ENCODE measurements around the gene HIVEP3.

Gene HIVEP3

GRCh38 chr1:41657679-41658295, 260.9 kb downstream of the HIVEP3 start:
- Histone ChIP-seq H3K36me3 (ENCODE audit: insufficient read depth, insufficient read length, low read length) (peaks cover 5% of the 10 kb centered on the region), H3K4me1 (ENCODE audit: insufficient read depth, insufficient read length) (peaks cover 11% of the 10 kb centered on the region), H3K4me3 (ENCODE audit: insufficient read length, low read depth) (no peak overlapping the region), H3K9ac (ENCODE audit: insufficient read length, low read depth) (no peak overlapping the region), H3K27me3 (ENCODE audit: insufficient read depth, insufficient read length) (peaks cover 24% of the 10 kb centered on the region), H3K9me3 (ENCODE audit: insufficient read depth, low read length) (no peaks in the 10 kb centered on the region)
- no peak for TF ChIP-seq YY1 (IDR thresholded peaks at IDR 0.05; ENCODE audit: insufficient read depth, insufficient read length)
- TF ChIP-seq ZNF274 (IDR thresholded peaks at IDR 0.05; ENCODE audit: low read depth, low read length) = no peak
- TF ChIP-seq SUZ12 (IDR thresholded peaks at IDR 0.05; ENCODE audit: extremely low read depth, insufficient read depth, insufficient read length) = no peak
- DNase-seq (ENCODE audit: low read depth, low spot score) = no peak

GRCh38 chr1:41656825-41657500, 261.8 kb downstream of the HIVEP3 start:
- Histone ChIP-seq H3K9ac (ENCODE audit: insufficient read length, low read depth) (no peak overlapping the region), H3K36me3 (ENCODE audit: insufficient read depth, insufficient read length, low read length) (peaks cover 5% of the 10 kb centered on the region), H3K27me3 (ENCODE audit: insufficient read depth, insufficient read length) (peaks cover 24% of the 10 kb centered on the region), H3K4me3 (ENCODE audit: insufficient read length, low read depth) (no peak overlapping the region), H3K4me1 (ENCODE audit: insufficient read depth, insufficient read length) (peaks cover 11% of the 10 kb centered on the region), H3K9me3 (ENCODE audit: insufficient read depth, low read length) (no peaks in the 10 kb centered on the region)
- TF ChIP-seq SUZ12 (IDR thresholded peaks at IDR 0.05; ENCODE audit: extremely low read depth, insufficient read depth, insufficient read length) (no peak), ZNF274 (IDR thresholded peaks at IDR 0.05; ENCODE audit: low read depth, low read length) (no peak), YY1 (IDR thresholded peaks at IDR 0.05; ENCODE audit: insufficient read depth, insufficient read length) (no peak)
- DNase-seq (ENCODE audit: low read depth, low spot score) = no peak

DNA sequence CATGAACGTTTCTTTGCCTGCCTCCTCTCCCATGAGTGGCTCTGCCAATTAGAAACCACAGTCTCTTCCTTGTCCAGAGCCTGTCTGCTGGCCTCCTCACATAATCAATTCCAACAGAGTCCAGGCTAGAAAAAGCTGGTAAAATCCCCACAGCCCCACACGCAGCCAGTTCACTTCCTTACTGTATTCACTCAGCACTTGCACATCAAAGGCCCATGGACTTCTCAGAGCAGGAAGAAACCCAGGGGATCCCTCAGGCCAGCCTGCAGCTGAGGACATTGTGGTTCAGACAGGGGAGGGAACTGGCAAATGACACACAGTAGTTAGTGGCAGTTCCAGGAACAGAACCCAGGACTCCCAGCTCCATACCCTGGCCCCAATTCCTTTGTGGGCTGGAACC, 262.7 kb downstream of the HIVEP3 start:
- no peak for TF ChIP-seq ZNF274 (IDR thresholded peaks at IDR 0.05; ENCODE audit: low read depth, low read length)
- TF ChIP-seq YY1 (IDR thresholded peaks at IDR 0.05; ENCODE audit: insufficient read depth, insufficient read length) = no peak
- no peak for TF ChIP-seq SUZ12 (IDR thresholded peaks at IDR 0.05; ENCODE audit: extremely low read depth, insufficient read depth, insufficient read length)
- peaks cover 5% of the 10 kb centered on the region for H3K36me3 ChIP-seq (ENCODE audit: insufficient read depth, insufficient read length, low read length)
- H3K4me1 ChIP-seq (ENCODE audit: insufficient read depth, insufficient read length) = peaks cover 9% of the 10 kb centered on the region
- H3K9me3 ChIP-seq (ENCODE audit: insufficient read depth, low read length) = no peaks in the 10 kb centered on the region
- DNase-seq (ENCODE audit: low read depth, low spot score) = no peak
- H3K27me3 ChIP-seq (ENCODE audit: insufficient read depth, insufficient read length) = peaks cover 16% of the 10 kb centered on the region
- H3K4me3 ChIP-seq (ENCODE audit: insufficient read length, low read depth) = no peak overlapping the region
- no peak overlapping the region for H3K9ac ChIP-seq (ENCODE audit: insufficient read length, low read depth)

DNA sequence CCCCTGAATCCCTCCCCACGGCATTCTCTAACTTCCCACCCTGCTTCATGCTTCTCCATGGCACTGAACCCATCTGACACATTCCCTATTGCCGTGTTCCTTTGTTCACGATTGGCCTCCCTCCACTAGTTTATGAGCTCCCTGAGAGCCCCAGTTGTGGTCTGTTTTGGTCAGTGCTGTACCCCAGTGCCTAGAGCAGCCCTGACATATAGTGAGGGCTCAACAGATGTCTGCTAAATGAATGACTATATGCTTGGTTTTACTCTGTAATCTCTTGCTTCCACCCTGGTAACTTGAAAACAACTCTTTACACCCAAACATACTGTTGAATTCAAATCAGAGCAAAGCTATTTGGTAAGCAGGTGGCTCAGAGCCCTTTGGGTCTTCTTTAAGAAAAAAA, 263.1 kb downstream of the HIVEP3 start:
- Histone ChIP-seq H3K9ac (ENCODE audit: insufficient read length, low read depth) (no peak overlapping the region), H3K36me3 (ENCODE audit: insufficient read depth, insufficient read length, low read length) (peaks cover 5% of the 10 kb centered on the region), H3K27me3 (ENCODE audit: insufficient read depth, insufficient read length) (peaks cover 11% of the 10 kb centered on the region), H3K4me3 (ENCODE audit: insufficient read length, low read depth) (no peak overlapping the region), H3K9me3 (ENCODE audit: insufficient read depth, low read length) (no peaks in the 10 kb centered on the region), H3K4me1 (ENCODE audit: insufficient read depth, insufficient read length) (peaks cover 9% of the 10 kb centered on the region)
- TF ChIP-seq ZNF274 (IDR thresholded peaks at IDR 0.05; ENCODE audit: low read depth, low read length) (no peak), SUZ12 (IDR thresholded peaks at IDR 0.05; ENCODE audit: extremely low read depth, insufficient read depth, insufficient read length) (no peak), YY1 (IDR thresholded peaks at IDR 0.05; ENCODE audit: insufficient read depth, insufficient read length) (no peak)
- DNase-seq (ENCODE audit: low read depth, low spot score) = no peak

- H3K27me3 ChIP-seq (ENCODE audit: insufficient read depth, insufficient read length) = no peaks in the 10 kb centered on the region
- DNase-seq (ENCODE audit: low read depth, low spot score) = no peak
- H3K4me3 ChIP-seq (ENCODE audit: insufficient read length, low read depth) = no peak overlapping the region
- TF ChIP-seq ZNF274 (IDR thresholded peaks at IDR 0.05; ENCODE audit: low read depth, low read length) (no peak), YY1 (IDR thresholded peaks at IDR 0.05; ENCODE audit: insufficient read depth, insufficient read length) (no peak), SUZ12 (IDR thresholded peaks at IDR 0.05; ENCODE audit: extremely low read depth, insufficient read depth, insufficient read length) (no peak)
- H3K4me1 ChIP-seq (ENCODE audit: insufficient read depth, insufficient read length) = peaks cover 8% of the 10 kb centered on the region
- H3K9ac ChIP-seq (ENCODE audit: insufficient read length, low read depth) = no peak overlapping the region
- no peaks in the 10 kb centered on the region for H3K9me3 ChIP-seq (ENCODE audit: insufficient read depth, low read length)
- no peaks in the 10 kb centered on the region for H3K36me3 ChIP-seq (ENCODE audit: insufficient read depth, insufficient read length, low read length)
Measured at GRCh38 chr1:41653574-41653973, 265.1 kb downstream of the HIVEP3 start.

GRCh38 chr1:41652384-41653265, 266.1 kb downstream of the HIVEP3 start:
- DNase-seq (ENCODE audit: low read depth, low spot score) = no peak
- Histone ChIP-seq H3K27me3 (ENCODE audit: insufficient read depth, insufficient read length) (no peaks in the 10 kb centered on the region), H3K36me3 (ENCODE audit: insufficient read depth, insufficient read length, low read length) (no peaks in the 10 kb centered on the region), H3K4me1 (ENCODE audit: insufficient read depth, insufficient read length) (peaks cover 6% of the 10 kb centered on the region), H3K4me3 (ENCODE audit: insufficient read length, low read depth) (no peak overlapping the region), H3K9ac (ENCODE audit: insufficient read length, low read depth) (no peak overlapping the region), H3K9me3 (ENCODE audit: insufficient read depth, low read length) (no peaks in the 10 kb centered on the region)
- no peak for TF ChIP-seq YY1 (IDR thresholded peaks at IDR 0.05; ENCODE audit: insufficient read depth, insufficient read length)
- no peak for TF ChIP-seq SUZ12 (IDR thresholded peaks at IDR 0.05; ENCODE audit: extremely low read depth, insufficient read depth, insufficient read length)
- no peak for TF ChIP-seq ZNF274 (IDR thresholded peaks at IDR 0.05; ENCODE audit: low read depth, low read length)
